Lower lobe of right lung (tissue), 2 donors: ENCODE measurements around the gene RARA. TPM values are rescaled to one million over a fixed set of nuclear protein-coding genes. Genes with fewer than 3 reads are reported as not detected.

Source experiments
- ATAC-seq, 2 donors: fragments of 200-7000 bp; cut with Tn5 transposase; one replicate each; pipeline ENCODE4 v1.9.1; 2020 to 2022; ENCODE audit warnings: mild to moderate bottlenecking in 2 of 2, moderate library complexity in 2 of 2
- DNase-seq: peaks from one replicate; pipeline ENCODE4 v3.0.0-alpha.2; 2020
- H3K27ac ChIP-seq: fragments of 200-600 bp; one replicate; pipeline ENCODE4 v1.8.0; 2022
- H3K27me3 ChIP-seq: fragments of 200-600 bp; one replicate; pipeline ENCODE4 v1.8.0; 2022; ENCODE audit warnings: low read depth
- H3K36me3 ChIP-seq: fragments of 200-600 bp; one replicate; pipeline ENCODE4 v1.8.0; 2022; ENCODE audit warnings: mild to moderate bottlenecking
- H3K4me1 ChIP-seq: fragments of 200-600 bp; one replicate; pipeline ENCODE4 v1.8.0; 2022
- H3K4me3 ChIP-seq: fragments of 200-600 bp; one replicate; pipeline ENCODE4 v1.8.0; 2022; ENCODE audit warnings: mild to moderate bottlenecking
- H3K9me3 ChIP-seq: fragments of 200-600 bp; one replicate; pipeline ENCODE4 v1.8.0; 2022
- intact Hi-C: fragments of 100-400 bp; cut with DNase I; formaldehyde crosslinking; loops from one replicate; pipeline ENCODE4 v1.11.0; 2022
- total RNA-seq: library from RNA; stranded (reverse); fragmentation: NEBNext Ultra II Directional; extraction: Animal tissue kit (Norgen Biotek cat#: 25700); gene quantifications from one replicate; pipeline ENCODE4 v1.2.1, GENCODE V29; 2021
- TF ChIP-seq, protein P1 (sequence below): fragments of 200-600 bp; IDR thresholded peaks from one replicate; pipeline ENCODE4 v1.8.0; 2022; ENCODE audit warnings: antibody characterized with exemption, mild to moderate bottlenecking
- donor health status: DM: no; HTN: yes; CAD: no; lungs with severe emphysema.

RARA gene
- total RNA-seq, 1 donor from 2014 or later: 82.6 TPM

DNA sequence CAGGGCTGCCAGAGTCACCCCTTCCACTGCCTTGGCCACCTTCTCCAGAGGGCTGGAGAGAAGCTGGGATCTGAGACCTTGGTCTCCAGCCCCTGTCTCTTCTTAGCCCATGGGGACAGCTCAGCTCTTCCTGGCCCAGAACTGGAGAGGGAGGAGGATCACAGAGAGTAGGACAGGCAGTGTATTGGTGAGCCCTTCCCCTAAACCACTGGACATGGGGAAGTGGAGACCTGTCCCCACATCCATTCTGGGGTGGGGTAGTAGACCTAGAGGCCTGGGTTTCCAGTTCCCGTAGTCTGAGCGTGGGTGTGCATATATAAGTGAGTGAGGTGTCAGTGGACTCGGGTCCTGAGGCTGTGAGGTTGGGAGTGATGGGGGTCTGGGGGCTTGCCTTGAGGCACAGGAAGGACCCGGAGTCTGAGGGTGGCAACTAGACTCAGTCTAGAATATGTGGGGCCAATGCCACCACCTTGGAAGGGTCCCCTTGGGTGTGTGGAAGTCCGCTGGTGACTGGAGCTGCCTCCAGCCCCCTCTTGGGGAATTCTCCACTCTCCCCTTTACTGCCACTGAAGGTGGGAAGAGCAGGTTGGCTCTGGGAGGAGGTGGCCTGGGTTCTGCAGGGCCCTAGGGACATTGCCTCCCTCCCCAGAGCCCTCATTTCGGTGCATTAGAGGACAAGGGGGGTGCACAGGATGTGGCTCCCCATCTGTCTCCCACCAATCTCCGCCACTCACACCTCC is 35.6 kb downstream of the RARA start:
- Histone ChIP-seq H3K27me3 (no peaks in the 10 kb centered on the region), H3K36me3 (peaks cover 18% of the 10 kb centered on the region), H3K4me3 (peak overlapping the region; percentile 92), H3K4me1 (peaks cover 79% of the 10 kb centered on the region), H3K9me3 (no peaks in the 10 kb centered on the region), H3K27ac (peak overlapping the region; percentile 96)
- TF ChIP-seq, protein P1, sequence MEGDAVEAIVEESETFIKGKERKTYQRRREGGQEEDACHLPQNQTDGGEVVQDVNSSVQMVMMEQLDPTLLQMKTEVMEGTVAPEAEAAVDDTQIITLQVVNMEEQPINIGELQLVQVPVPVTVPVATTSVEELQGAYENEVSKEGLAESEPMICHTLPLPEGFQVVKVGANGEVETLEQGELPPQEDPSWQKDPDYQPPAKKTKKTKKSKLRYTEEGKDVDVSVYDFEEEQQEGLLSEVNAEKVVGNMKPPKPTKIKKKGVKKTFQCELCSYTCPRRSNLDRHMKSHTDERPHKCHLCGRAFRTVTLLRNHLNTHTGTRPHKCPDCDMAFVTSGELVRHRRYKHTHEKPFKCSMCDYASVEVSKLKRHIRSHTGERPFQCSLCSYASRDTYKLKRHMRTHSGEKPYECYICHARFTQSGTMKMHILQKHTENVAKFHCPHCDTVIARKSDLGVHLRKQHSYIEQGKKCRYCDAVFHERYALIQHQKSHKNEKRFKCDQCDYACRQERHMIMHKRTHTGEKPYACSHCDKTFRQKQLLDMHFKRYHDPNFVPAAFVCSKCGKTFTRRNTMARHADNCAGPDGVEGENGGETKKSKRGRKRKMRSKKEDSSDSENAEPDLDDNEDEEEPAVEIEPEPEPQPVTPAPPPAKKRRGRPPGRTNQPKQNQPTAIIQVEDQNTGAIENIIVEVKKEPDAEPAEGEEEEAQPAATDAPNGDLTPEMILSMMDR: no peak
- intact Hi-C loops: no loop called here
- no peak for ATAC-seq
- no peak for DNase-seq

GRCh38 chr17:40345161-40345993 is 36.4 kb downstream of the RARA start:
- peaks cover 25% of the 10 kb centered on the region for H3K36me3 ChIP-seq
- no peaks in the 10 kb centered on the region for H3K27me3 ChIP-seq
- H3K27ac ChIP-seq: peak overlapping the region; percentile 96
- intact Hi-C loops: no loop called here
- peaks cover 79% of the 10 kb centered on the region for H3K4me1 ChIP-seq
- TF ChIP-seq, protein P1: no peak
- peak; percentile 82 for DNase-seq
- no peaks in the 10 kb centered on the region for H3K9me3 ChIP-seq
- ATAC-seq: peak; percentile 62 to 65
- H3K4me3 ChIP-seq: peak overlapping the region; percentile 92

DNA sequence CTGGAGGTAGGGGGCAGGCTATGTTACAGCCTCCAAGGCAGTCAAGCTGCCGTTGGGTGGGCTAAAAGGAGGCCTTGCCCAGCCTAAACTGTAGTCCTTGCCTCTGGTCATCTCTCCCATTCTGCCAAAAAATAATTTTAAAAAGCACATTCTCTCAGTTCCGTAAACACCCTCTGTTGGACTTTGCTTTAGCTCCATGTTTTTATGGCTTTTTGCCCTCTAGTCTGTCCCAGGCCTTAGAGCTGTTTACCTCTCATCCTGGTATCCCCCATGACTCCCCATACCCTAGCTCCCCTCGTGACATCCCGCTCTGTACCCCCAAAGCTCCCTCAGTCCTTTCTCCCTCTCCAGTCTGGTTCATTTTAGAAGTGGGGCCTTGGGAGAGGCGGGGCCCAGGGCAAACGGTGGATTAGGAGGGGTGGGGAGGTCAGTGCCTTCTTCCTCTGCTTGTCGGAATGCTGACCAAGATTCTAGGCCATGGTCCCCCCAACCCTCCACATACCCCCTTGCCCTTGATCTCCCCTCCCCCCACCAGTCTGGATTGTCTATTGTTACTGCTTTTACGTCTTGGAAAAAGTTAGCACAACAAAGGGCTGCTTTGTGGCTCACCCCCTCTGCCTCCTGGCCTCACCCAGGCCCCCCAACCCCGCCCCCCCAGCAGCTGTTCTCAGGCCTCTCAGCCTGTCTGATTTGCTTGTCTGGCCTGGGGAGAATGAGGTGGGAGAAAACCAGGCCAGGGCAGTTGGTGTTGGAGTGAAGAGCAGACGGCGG is 37.2 kb downstream of the RARA start:
- Histone ChIP-seq H3K9me3 (no peaks in the 10 kb centered on the region), H3K27me3 (no peaks in the 10 kb centered on the region), H3K4me1 (peaks cover 78% of the 10 kb centered on the region), H3K36me3 (peaks cover 31% of the 10 kb centered on the region), H3K27ac (peak overlapping the region; percentile 96), H3K4me3 (peak overlapping the region; percentile 92)
- TF ChIP-seq, protein P1: no peak
- DNase-seq: no peak
- no peak for ATAC-seq
- intact Hi-C loops: no loop called here

DNA sequence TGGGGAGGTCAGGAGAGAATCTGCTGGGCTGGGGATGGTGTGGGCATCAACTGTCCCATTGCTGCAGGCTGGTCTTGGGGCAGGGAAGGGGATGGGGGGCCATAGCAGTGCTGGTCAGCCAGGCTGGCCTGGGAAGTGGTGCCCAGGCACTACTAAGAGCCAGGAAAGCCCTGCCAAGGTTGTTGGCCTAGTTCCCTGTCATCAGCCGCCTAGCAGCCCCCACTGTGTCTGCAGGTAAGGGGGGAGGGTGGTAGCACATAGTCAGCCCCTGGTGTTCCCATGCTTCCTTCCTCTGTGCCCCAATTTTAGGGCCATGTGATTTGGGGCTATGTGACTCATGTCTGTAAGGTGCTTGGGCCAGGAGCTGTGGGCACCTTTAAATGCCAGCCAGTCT is 37.8 kb downstream of the RARA start:
- Histone ChIP-seq H3K4me3 (peak overlapping the region; percentile 33), H3K27ac (peak overlapping the region; percentile 96), H3K36me3 (peaks cover 37% of the 10 kb centered on the region), H3K9me3 (no peaks in the 10 kb centered on the region), H3K27me3 (no peaks in the 10 kb centered on the region), H3K4me1 (peaks cover 83% of the 10 kb centered on the region)
- intact Hi-C loops: no loop called here
- TF ChIP-seq, protein P1: no peak
- ATAC-seq: no peak
- no peak for DNase-seq
